SKM-1 treated with dmso at 0.1 percent for 144 hours (cell line): ENCODE measurements around the gene NFKB2.

Experiments
- DNase-seq: peaks from one replicate; lab custom pipeline; 2025; ENCODE audit not compliant: unreplicated experiment; lab: John Stamatoyannopoulos, UW

NFKB2 gene

DNA sequence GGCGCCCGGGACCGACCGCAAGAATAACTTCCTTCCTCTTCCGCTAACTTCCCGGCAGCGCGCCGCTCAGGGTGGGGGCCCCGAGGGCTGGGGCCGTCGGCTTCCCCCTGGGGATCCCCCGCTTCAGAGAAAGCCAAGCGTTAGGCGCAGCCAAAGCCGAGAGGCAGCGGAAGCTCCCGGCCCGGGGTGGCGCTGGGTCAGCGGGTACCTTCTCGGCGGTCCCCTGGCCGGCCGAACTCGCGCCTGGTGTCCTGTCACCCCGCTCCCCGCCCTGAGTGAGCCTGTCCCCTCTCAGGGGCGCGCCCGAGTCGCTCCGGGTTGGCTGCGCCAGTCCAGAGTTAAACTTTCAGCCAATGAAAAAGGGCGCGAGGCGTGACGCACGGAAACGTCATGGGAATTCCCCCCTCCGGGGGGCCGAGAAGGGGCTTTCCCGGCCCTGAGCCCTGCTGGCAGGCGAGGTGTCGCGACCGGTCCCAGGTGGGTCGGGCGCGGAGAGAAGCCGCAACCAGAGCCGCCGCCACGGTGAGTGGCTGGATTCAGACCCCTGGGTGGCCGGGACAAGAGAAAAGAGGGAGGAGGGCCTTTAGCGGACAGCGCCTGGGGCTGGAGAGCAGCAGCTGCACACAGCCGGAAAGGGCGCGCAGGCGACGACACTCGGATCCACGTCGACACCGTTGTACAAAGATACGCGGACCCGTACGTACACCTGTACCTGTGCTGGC, 1.3 kb upstream of the NFKB2 start:
- DNase-seq, result peak; percentile 81

DNA sequence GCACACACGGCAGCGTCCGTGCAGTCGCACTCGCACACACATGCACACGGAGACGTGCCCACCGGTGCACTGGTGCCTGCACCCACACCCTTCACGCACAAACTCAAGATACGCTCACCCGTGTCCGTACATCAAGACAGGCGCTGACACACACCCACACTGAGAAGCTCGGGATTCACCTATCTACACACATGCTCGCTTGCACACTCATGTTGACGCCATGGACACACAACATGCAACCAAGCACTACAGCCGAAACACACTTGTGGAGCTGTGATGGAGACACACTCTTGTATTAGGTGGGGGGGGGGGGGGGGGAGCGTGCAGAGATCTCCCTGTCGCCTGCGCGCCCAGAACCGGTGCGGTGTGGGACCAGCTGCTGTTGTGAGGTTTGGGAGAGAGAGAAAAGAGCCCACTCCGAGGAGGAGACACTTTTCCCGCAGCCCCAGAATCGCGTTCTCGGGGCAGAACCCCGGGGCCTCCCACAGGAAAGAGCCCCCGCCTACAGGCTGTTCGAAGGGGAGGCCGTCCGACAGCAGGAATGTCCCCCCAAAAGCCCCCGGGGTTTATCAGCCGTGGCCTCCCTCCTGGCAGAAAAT, 605 bp upstream of the NFKB2 start:
- no peak for DNase-seq

GRCh38 chr10:102396317-102396650, 779 bp downstream of the NFKB2 start:
- no peak for DNase-seq

DNA sequence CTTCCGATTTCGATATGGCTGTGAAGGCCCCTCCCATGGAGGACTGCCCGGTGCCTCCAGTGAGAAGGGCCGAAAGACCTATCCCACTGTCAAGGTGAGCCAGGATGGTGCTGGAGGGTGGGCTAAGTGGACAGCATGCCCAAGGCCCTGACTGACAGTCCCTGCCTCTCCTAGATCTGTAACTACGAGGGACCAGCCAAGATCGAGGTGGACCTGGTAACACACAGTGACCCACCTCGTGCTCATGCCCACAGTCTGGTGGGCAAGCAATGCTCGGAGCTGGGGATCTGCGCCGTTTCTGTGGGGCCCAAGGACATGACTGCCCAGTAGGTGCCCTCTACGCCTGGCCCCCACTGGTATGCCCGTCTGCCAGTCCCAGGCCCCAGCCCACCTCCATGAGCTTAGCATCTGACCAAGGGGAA, 1.2 kb downstream of the NFKB2 start:
- DNase-seq, result no peak

GRCh38 chr10:102397222-102398171, 2.0 kb downstream of the NFKB2 start:
- DNase-seq, result no peak

DNA sequence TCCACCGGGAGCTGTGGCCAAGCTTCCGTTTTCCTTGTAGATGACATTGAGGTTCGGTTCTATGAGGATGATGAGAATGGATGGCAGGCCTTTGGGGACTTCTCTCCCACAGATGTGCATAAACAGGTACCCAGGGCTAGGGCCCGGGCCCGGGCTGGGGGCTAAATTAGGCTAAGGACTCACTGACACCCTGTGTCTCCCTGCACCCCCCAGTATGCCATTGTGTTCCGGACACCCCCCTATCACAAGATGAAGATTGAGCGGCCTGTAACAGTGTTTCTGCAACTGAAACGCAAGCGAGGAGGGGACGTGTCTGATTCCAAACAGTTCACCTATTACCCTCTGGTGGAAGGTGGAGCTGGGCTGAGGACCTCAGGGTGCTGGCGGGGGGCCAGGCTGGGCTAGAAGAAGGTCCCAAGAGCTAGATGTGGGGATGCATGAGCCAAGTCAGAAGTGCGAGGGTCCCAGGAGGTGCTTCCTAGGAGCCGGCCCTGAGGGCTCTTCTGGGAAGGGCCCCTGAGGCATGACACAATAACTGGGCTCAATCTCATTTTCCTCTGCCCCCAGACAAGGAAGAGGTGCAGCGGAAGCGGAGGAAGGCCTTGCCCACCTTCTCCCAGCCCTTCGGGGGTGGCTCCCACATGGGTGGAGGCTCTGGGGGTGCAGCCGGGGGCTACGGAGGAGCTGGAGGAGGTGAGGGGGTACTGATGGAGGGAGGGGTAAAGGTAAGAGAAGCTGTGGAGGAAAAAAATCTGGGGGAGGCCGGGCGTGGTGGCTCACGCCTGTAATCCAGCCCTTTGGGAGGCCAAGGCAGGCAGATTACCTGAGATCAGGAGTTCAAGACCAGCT, 2.9 kb downstream of the NFKB2 start:
- no peak for DNase-seq

DNA sequence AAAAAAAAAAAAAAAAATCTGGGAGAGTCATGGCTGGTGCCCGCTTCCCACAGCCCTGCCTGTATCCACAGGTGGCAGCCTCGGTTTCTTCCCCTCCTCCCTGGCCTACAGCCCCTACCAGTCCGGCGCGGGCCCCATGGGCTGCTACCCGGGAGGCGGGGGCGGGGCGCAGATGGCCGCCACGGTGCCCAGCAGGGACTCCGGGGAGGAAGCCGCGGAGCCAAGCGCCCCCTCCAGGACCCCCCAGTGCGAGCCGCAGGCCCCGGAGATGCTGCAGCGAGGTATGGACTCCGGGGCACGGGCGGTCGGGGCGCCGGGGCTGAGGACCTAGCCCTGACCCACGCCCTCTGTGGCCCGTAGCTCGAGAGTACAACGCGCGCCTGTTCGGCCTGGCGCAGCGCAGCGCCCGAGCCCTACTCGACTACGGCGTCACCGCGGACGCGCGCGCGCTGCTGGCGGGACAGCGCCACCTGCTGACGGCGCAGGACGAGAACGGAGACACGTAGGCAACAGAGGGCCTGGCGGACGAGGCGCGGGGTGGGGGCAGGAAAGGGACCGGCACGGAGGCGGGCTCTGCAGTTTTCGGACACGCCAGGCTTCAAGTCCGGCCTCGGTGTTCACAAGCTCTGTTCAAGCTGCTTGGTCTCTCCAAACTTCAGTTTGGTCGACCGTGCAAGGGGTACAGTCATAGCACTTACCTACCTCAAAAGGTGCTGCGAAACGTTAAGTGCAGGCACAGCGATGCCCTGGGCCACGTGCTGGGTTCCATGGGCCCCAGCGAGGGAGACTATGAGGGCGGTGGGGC, 3.9 kb downstream of the NFKB2 start:
- peak; percentile 84 for DNase-seq

DNA sequence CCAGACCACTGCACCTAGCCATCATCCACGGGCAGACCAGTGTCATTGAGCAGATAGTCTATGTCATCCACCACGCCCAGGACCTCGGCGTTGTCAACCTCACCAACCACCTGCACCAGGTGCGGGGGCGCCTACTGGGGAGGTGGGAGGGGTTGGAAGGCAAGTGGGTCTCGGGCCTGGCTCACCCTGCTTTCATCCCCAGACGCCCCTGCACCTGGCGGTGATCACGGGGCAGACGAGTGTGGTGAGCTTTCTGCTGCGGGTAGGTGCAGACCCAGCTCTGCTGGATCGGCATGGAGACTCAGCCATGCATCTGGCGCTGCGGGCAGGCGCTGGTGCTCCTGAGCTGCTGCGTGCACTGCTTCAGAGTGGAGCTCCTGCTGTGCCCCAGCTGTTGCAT, 4.6 kb downstream of the NFKB2 start:
- no peak for DNase-seq

- DNase-seq, result no peak
Measured at GRCh38 chr10:102400598-102401341, 5.3 kb downstream of the NFKB2 start.

GRCh38 chr10:102401342-102401654, 5.8 kb downstream of the NFKB2 start:
- no peak for DNase-seq

GRCh38 chr10:102401735-102402511, 6.4 kb downstream of the NFKB2 start:
- DNase-seq, result no peak

GRCh38 chr10:102402512-102402896, 7.0 kb downstream of the NFKB2 start:
- DNase-seq, result no peak

GRCh38 chr10:102403115-102403514, 7.6 kb downstream of the NFKB2 start:
- no peak for DNase-seq

GRCh38 chr10:102404361-102405107, 9.0 kb downstream of the NFKB2 start:
- no peak for DNase-seq

GRCh38 chr10:102405108-102405571, 9.6 kb downstream of the NFKB2 start:
- DNase-seq, result no peak

DNA sequence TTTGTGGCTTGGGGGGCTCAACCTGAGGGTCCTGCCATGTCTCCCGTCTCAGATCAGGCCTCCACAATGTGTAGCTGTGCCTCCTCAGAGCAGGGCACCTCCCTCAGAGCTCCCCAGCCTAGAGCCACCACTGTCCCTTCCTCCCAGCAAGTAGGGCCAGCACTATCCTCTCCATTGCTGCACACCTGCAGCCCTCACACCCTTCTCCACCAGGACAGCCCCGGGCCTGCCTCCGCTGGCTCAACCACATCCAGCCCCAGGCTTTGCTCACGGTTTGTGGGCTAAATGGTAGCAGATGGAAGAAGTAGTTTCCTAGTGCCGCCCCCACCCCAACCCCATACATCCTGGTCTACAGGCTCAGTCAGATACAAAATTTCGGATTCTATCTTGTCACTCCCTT, 10.1 kb downstream of the NFKB2 start:
- DNase-seq, result no peak

GRCh38 chr10:102406815-102407214, 11.3 kb downstream of the NFKB2 start:
- no peak for DNase-seq
